Spleen (tissue), 7 donors: Measurements from ENCODE around the gene SAC3D1.

Source experiments
- CTCF ChIP-seq, 11 experiments: fragments of 200-600 bp in 7 of 11; fragments of 450-650 bp in 4 of 11; sonication (generic) in 4 of 11; IDR thresholded peaks in 8 of 11; conservative IDR thresholded peaks in 3 of 11; 1 replicate in 7 of 11; 2 replicates in 4 of 11; pipeline versions ENCODE4 v1.4.0 to v1.8.0; 2016 to 2021; ENCODE audit warnings: antibody characterized with exemption in 11 of 11, inconsistent platforms in 4 of 11, mild to moderate bottlenecking in 1 of 11
- POLR2A ChIP-seq, 3 donors: fragments of 450-650 bp; IDR thresholded peaks; one replicate each; pipeline ENCODE4 v1.5.1; 2017; ENCODE audit warnings: antibody characterized with exemption in 3 of 3, mild to moderate bottlenecking in 1 of 3
- POLR2AphosphoS5 ChIP-seq, 3 donors: sonication (generic); formaldehyde crosslinking; IDR thresholded peaks; one replicate each; pipeline ENCODE4 v1.5.1; 2017; ENCODE audit warnings: antibody characterized with exemption in 3 of 3
- donor health status: DM: no; HTN: no; CAD: no; lungs with moderate emphysema.
- donor health status: DM: no; HTN: no; CAD: no.
- donor health status: DM: no; HTN: no; CAD: no.

GRCh38 chr11:65087827-65088226, 46.8 kb downstream of the SAC3D1 start:
- no peak for TF ChIP-seq CTCF (IDR thresholded peaks at IDR 0.05 in 8 of 11, conservative IDR thresholded peaks at IDR 0.05 in 3 of 11)
- TF ChIP-seq POLR2AphosphoS5 (IDR thresholded peaks at IDR 0.05) = peak in 1 of 3 donors; percentile 12
- no peak for TF ChIP-seq POLR2A (IDR thresholded peaks at IDR 0.05)
